ENCODE data around the gene EML4. TPM values are rescaled to one million over a fixed set of nuclear protein-coding genes. Genes with fewer than 3 reads are reported as not detected.

The EML4 gene
- total and polyA plus RNA-seq, 9 of the 15 experiments (the other 6 are each of a cell fraction or from before 2014, with no cell fraction given) = 14.7 to 48.3 (median 36.5) TPM

- TF ChIP-seq HMGXB4 (CRISPR knock-in tag; IDR thresholded peaks at IDR 0.05) = no peak
- no peak for TF ChIP-seq IFI16 (CRISPR knock-in tag; IDR thresholded peaks at IDR 0.05)
- no peak; the same call in 1 of the 2 replicates for TF ChIP-seq JUN (IDR thresholded peaks at IDR 0.05; ENCODE audit: borderline replicate concordance, low read depth, low read length)
- no peak for TF ChIP-seq JUN (CRISPR knock-in tag; IDR thresholded peaks at IDR 0.05; ENCODE audit: borderline replicate concordance)
- TF ChIP-seq ZNF24 (IDR thresholded peaks at IDR 0.05) = no peak
- TF ChIP-seq ZNF436 (CRISPR knock-in tag; IDR thresholded peaks at IDR 0.05) = no peak
- no peak for TF ChIP-seq ZFP1 (CRISPR knock-in tag; IDR thresholded peaks at IDR 0.05)
- TF ChIP-seq TFAP4 (CRISPR knock-in tag; IDR thresholded peaks at IDR 0.05; ENCODE audit: borderline replicate concordance) = peak; percentile 41; the same call in 1 of the 2 replicates
- no peak for TF ChIP-seq SETDB1 (IDR thresholded peaks at IDR 0.05; ENCODE audit: low read length)
- no peak for TF ChIP-seq THAP7 (CRISPR knock-in tag; IDR thresholded peaks at IDR 0.05)
- no peak for TF ChIP-seq ZKSCAN8 (CRISPR knock-in tag; IDR thresholded peaks at IDR 0.05)
- TF ChIP-seq KDM5B (IDR thresholded peaks at IDR 0.05; ENCODE audit: insufficient replicate concordance, low read depth, low read length) = peak; percentile 83
- no peak for TF ChIP-seq TEAD2 (tag; IDR thresholded peaks at IDR 0.05)
- no peak for TF ChIP-seq GATA2 (CRISPR knock-in tag; IDR thresholded peaks at IDR 0.05)
- TF ChIP-seq EP300 (IDR thresholded peaks at IDR 0.05; ENCODE audit: low read length) = no peak
- TF ChIP-seq CXXC5 (CRISPR knock-in tag; IDR thresholded peaks at IDR 0.05) = peak; percentile 77
- peak; percentile 73; the same call in 1 of the 2 replicates for TF ChIP-seq ESRRA (IDR thresholded peaks at IDR 0.05; ENCODE audit: borderline replicate concordance, low read depth)
- no peak for TF ChIP-seq ELF2 (CRISPR knock-in tag; IDR thresholded peaks at IDR 0.05)
- TF ChIP-seq RB1 (IDR thresholded peaks at IDR 0.05; ENCODE audit: low read depth) = peak; percentile 63; the same call in 1 of the 2 replicates
- TF ChIP-seq TFE3 (CRISPR knock-in tag; IDR thresholded peaks at IDR 0.05) = peak; percentile 46
- TF ChIP-seq MIER1 (IDR thresholded peaks at IDR 0.05; ENCODE audit: low read depth) = no peak
- TF ChIP-seq DDX20 (tag; IDR thresholded peaks at IDR 0.05; ENCODE audit: low read depth) = no peak
- no peak for TF ChIP-seq U2AF1 (optimal IDR thresholded peaks at IDR 0.05; ENCODE audit: low read depth, low read length)
- no peak for TF ChIP-seq ZNF282 (CRISPR knock-in tag; IDR thresholded peaks at IDR 0.05)
- no peak for TF ChIP-seq PHTF2 (CRISPR knock-in tag; IDR thresholded peaks at IDR 0.05)
- peak; percentile 74 for TF ChIP-seq MEIS2 (IDR thresholded peaks at IDR 0.05; ENCODE audit: partially characterized antibody)
These were observed at the start of gene EML4 (continued) for GRCh38 chr2:42169100-42169873.
